Type B pancreatic cell (in vitro differentiated cells): ENCODE measurements around the gene MOB3B. TPM values are rescaled to one million over a fixed set of nuclear protein-coding genes. Genes with fewer than 3 reads are reported as not detected.

Experiments used
- DNase-seq: peaks from one replicate; pipeline ENCODE4 v3.0.0; 2021; ENCODE audit warnings: mixed read lengths; ENCODE audit not compliant: unreplicated experiment; ENCODE audit errors: extremely low spot score
- H3K27ac Mint-ChIP-seq: 2 replicates; pipeline ENCODE4 v1.8.0; 2021; ENCODE audit warnings: mild to moderate bottlenecking, mixed read lengths
- H3K27me3 Mint-ChIP-seq: 2 replicates; pipeline ENCODE4 v1.8.0; 2021; ENCODE audit warnings: mixed read lengths
- H3K36me3 Mint-ChIP-seq: 2 replicates; pipeline ENCODE4 v1.8.0; 2021; ENCODE audit warnings: mixed read lengths
- H3K4me1 Mint-ChIP-seq: one replicate; pipeline ENCODE4 v1.8.0; 2021; ENCODE audit warnings: mixed read lengths; ENCODE audit not compliant: unreplicated experiment
- H3K4me3 Mint-ChIP-seq: 2 replicates; pipeline ENCODE4 v1.8.0; 2021; ENCODE audit warnings: mild to moderate bottlenecking, mixed read lengths
- H3K9me3 Mint-ChIP-seq: 2 replicates; pipeline ENCODE4 v1.8.0; 2021; ENCODE audit warnings: mixed read lengths
- CTCF ChIP-seq: fragments of 200-600 bp; sonication (generic); conservative IDR thresholded peaks from 2 replicates; pipeline ENCODE4 v1.5.0; 2021; ENCODE audit warnings: antibody characterized with exemption, mild to moderate bottlenecking
- total RNA-seq: library from RNA; stranded (reverse); gene quantifications from 2 replicates; pipeline ENCODE4 v1.2.1, GENCODE V29; 2021; ENCODE audit warnings: low replicate concordance

MOB3B gene
- total RNA-seq, 1 donor from 2014 or later, result 27.5 TPM

- no peak for TF ChIP-seq CTCF
- peaks cover 38% of the 10 kb centered on the region for H3K4me1 Mint-ChIP-seq
- H3K36me3 Mint-ChIP-seq, result peaks cover 19% of the 10 kb centered on the region
- H3K27ac Mint-ChIP-seq, result no peak overlapping the region
- no peak overlapping the region for H3K4me3 Mint-ChIP-seq
- no peaks in the 10 kb centered on the region for H3K27me3 Mint-ChIP-seq
- DNase-seq, result no peak
- H3K9me3 Mint-ChIP-seq, result no peaks in the 10 kb centered on the region
Measured at GRCh38 chr9:27540502-27540901, 10.9 kb upstream of the MOB3B start.

- Mint-ChIP-seq H3K36me3 (peaks cover 18% of the 10 kb centered on the region), H3K27ac (no peak overlapping the region), H3K9me3 (no peaks in the 10 kb centered on the region), H3K4me1 (peaks cover 41% of the 10 kb centered on the region), H3K27me3 (no peaks in the 10 kb centered on the region), H3K4me3 (no peak overlapping the region)
- TF ChIP-seq CTCF, result no peak
- DNase-seq, result no peak
Measured at GRCh38 chr9:27539479-27540441, 10.1 kb upstream of the MOB3B start.

DNA sequence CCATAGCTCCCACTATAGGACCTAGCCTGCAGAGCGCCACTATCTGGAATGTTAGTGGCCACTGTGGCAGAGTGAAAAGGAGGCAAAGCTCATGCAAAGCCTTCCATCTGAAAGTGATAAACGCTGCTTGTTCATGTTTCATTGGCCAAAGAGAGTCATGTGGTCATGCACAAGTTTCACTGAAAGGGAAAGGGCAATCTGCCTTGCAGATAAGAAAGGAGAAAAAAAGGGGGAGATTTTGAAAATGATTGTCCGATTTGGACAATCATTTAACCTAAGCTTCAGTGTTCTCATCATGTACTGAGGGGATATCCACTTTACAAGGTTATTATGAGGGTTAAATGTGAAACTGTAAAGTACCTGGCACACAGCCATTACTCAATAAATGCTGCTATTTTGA lies 9.0 kb upstream of the MOB3B start:
- no peak for TF ChIP-seq CTCF
- H3K27me3 Mint-ChIP-seq, result no peaks in the 10 kb centered on the region
- H3K4me3 Mint-ChIP-seq, result no peak overlapping the region
- peaks cover 11% of the 10 kb centered on the region for H3K36me3 Mint-ChIP-seq
- peak overlapping the region; percentile 3 for H3K27ac Mint-ChIP-seq
- H3K4me1 Mint-ChIP-seq, result peaks cover 53% of the 10 kb centered on the region
- no peak for DNase-seq
- no peaks in the 10 kb centered on the region for H3K9me3 Mint-ChIP-seq

DNA sequence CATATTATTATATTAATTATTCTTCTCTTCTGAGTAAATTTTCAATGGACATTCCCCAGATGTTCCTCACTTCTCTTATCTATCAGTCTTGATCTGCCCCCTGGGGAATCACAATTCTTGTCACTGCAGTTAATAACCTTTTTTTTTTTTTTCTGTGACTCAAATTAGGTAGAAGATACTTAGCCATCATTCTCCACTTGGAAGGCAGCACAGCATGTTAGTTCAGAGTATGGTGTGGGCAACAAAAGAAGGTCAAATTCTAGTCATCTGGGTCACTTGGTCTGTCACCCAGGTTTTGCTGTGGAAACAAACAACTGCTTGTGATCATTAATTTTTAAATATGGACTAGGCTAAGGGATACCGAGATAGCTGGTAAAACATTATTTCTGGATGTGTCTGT lies 8.1 kb upstream of the MOB3B start:
- no peak for DNase-seq
- Mint-ChIP-seq H3K9me3 (no peaks in the 10 kb centered on the region), H3K4me1 (peaks cover 55% of the 10 kb centered on the region), H3K27me3 (no peaks in the 10 kb centered on the region), H3K27ac (no peak overlapping the region), H3K4me3 (no peak overlapping the region), H3K36me3 (peaks cover 5% of the 10 kb centered on the region)
- no peak for TF ChIP-seq CTCF

DNA sequence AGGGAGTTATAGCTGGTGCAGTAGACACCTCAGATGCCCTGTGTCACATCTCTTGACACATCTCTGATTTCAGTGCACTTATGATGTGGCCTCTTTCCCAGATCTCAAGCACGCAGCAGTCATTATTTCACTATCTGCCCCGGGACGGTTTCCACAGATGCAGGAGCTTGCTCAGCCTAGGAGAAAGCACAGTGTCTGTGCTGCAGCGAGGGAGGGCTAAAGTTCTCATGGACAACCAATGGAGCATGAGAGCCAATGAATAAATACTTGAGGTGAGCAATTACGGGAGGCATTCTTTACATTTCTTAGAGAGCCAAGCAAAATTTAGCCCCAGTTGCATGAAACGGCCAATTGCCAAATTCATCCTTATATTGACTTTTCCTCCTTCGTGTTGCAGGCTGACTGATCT lies 7.4 kb upstream of the MOB3B start:
- H3K27ac Mint-ChIP-seq, result no peak overlapping the region
- no peak for DNase-seq
- peaks cover 47% of the 10 kb centered on the region for H3K4me1 Mint-ChIP-seq
- no peak overlapping the region for H3K4me3 Mint-ChIP-seq
- no peak for TF ChIP-seq CTCF
- no peaks in the 10 kb centered on the region for H3K36me3 Mint-ChIP-seq
- H3K9me3 Mint-ChIP-seq, result no peaks in the 10 kb centered on the region
- H3K27me3 Mint-ChIP-seq, result no peaks in the 10 kb centered on the region
